ENCODE results near the gene SLC25A40.
"Not testable (repeated sequence)": the region's sequence is repeated elsewhere in the genome, so short reads cannot be mapped to it uniquely, and the experiment has no call there.

DNA sequence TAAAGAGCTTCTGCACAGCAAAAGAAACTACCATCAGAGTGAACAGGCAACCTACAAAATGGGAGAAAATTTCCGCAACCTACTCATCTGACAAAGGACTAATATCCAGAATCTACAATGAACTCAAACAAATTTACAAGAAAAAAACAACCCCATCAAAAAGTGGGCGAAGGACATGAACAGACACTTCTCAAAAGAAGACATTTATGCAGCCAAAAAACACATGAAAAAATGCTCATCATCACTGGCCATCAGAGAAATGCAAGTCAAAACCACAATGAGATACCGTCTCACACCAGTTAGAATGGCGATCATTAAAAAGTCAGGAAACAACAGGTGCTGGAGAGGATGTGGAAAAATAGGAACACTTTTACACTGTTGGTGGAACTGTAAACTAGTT is 54.1 kb downstream of the SLC25A40 start:
- TF ChIP-seq TCF4 (CRISPR knock-in tag; IDR thresholded peaks at IDR 0.05; ENCODE audit: borderline replicate concordance); CREB5 (CRISPR knock-in tag; IDR thresholded peaks at IDR 0.05; ENCODE audit: low read depth); PPARA (CRISPR knock-in tag; IDR thresholded peaks at IDR 0.05; ENCODE audit: borderline replicate concordance); OSR1 (CRISPR knock-in tag; IDR thresholded peaks at IDR 0.05); PATZ1 (CRISPR knock-in tag; IDR thresholded peaks at IDR 0.05; ENCODE audit: borderline replicate concordance); ZNF565 (CRISPR knock-in tag; conservative IDR thresholded peaks at IDR 0.05; ENCODE audit: low read depth); CSRNP3 (CRISPR knock-in tag; IDR thresholded peaks at IDR 0.05); RARB (CRISPR knock-in tag; IDR thresholded peaks at IDR 0.05): not testable (repeated sequence)

All from SK-N-SH treated with all-trans-retinoic acid at 6 μM for 48 hours (cell line).